Measurements from ENCODE around the gene NAALADL2.
"Not testable (repeated sequence)": the region's sequence is repeated elsewhere in the genome, so short reads cannot be mapped to it uniquely, and the experiment has no call there.

NAALADL2 gene

GRCh38 chr3:175728566-175728965 is 869.4 kb downstream of the NAALADL2 start:
- DNase-seq, result no peak

GRCh38 chr3:175729466-175729865 is 870.3 kb downstream of the NAALADL2 start:
- no peak for DNase-seq

- DNase-seq, result no peak
Measured at GRCh38 chr3:175731543-175731942, 872.4 kb downstream of the NAALADL2 start.

GRCh38 chr3:175732017-175732416 is 872.9 kb downstream of the NAALADL2 start:
- no peak for DNase-seq

DNA sequence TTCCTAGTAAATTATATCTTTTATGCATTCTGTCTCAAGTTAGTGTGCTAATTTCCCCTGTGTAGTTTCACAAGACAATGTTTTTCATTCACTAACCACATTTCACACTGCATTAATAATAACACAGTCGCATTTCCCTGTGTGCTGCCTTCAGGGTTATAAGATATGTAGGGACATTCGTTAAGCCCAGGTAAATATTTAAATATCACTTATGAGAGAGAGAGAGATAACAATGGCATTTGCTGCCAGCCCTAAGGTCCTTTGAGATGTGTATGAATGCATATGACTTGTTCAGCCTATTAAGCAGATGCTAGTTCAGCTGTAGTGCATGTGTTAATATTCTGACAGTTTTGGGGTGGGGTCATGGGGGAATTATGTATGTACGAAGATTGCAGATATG is 876.7 kb downstream of the NAALADL2 start:
- DNase-seq, result no peak

DNA sequence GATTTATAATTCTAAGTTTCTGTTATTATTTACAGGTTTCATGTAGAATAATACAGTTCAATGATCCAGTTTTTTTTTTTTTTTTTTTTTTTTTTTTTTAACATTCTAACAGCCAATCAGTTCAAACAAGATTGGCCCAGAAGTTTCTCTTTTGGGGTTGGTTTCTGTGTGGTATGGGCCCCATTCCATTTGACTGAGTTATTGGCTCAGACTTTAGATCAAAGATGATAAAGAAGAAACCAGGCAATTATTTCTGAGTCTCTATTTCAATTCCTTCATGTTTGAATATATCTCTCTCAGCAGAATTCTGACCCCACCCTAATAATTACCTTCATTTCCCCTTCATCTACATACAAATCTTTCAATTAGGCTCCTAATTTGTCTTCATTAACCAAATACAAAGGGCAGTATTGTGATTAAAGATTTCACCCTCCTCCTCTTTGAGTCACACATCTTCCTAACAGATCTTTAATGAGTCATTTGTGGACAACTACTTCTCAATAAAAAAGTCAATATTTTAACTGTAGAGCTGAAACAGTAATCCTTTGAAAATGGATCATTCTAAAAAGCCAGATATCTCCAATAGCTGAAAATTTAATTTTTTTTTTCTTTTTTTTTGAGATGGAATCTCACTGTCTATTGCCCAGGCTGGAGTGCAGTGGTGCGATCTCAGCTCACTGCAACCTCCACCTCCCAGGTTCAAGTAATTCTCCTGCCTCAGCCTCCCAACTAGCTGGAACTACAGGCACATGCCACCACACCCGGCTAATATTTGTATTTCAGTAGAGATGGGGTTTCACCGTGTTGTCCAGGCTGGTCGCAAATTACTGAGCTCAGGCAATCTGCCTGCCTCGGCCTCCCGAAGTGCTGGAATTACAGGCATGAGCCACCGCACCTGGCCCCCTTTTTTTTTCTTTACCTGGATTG is 878.8 kb downstream of the NAALADL2 start:
- no peak for DNase-seq

GRCh38 chr3:175741951-175742350 is 882.8 kb downstream of the NAALADL2 start:
- no peak for DNase-seq

DNA sequence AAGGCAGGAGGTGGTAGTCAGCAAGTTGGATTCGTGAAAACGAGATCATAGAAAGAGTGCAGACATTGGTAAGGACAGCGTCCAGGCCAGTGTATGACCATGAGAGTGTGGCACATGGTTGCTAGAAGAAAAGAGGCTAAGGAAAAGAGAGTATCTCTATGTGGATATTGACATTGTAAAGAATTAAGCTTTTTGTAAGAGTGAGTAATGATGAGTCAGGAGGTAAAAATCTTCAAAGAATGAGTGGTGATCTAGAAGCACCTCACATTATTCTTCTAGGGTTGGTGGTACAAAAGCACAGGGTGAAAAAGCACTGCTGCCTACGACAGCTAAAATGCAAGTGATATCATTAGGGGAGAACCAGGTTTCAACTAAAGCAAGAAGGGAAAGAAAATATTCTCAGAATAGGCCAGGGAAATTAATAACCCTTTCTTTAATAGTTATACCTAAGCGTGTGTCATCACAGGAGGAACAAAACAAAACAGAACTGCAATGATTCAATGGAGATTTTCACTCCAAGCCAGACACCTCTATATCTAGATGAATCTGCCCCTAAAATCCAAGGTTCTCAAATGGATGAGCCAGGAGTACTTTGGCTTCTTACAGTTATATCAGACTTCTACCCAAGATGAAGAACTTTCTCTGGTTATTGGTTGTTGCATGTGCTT is 884.7 kb downstream of the NAALADL2 start:
- DNase-seq, result no peak

- DNase-seq, result no peak
Measured at GRCh38 chr3:175746308-175746707, 887.2 kb downstream of the NAALADL2 start.

GRCh38 chr3:175748087-175748730 is 889.1 kb downstream of the NAALADL2 start:
- no peak for DNase-seq

GRCh38 chr3:175749981-175750380 is 890.8 kb downstream of the NAALADL2 start:
- DNase-seq, result no peak

GRCh38 chr3:175751089-175751488 is 892.0 kb downstream of the NAALADL2 start:
- no peak for DNase-seq

DNA sequence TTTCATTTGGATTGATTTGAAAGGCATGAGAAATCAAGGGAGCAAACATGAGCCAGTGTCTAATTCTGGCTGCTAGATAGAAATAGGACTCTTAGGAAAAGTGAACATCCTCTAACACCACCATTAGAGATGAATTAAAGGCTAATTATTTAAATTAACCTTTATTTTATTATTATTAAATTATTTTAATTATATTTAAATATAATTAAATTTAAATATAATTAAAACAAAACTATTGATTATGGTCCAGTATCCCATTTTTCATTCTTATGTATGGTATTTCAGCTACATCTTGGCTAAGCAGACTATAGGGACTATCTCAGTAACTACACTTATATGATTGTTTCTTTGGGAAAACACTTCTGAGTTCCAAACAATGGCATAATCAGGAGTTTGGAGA is 904.8 kb downstream of the NAALADL2 start:
- no peak for DNase-seq

GRCh38 chr3:175764722-175765121 is 905.6 kb downstream of the NAALADL2 start:
- DNase-seq, result no peak

DNA sequence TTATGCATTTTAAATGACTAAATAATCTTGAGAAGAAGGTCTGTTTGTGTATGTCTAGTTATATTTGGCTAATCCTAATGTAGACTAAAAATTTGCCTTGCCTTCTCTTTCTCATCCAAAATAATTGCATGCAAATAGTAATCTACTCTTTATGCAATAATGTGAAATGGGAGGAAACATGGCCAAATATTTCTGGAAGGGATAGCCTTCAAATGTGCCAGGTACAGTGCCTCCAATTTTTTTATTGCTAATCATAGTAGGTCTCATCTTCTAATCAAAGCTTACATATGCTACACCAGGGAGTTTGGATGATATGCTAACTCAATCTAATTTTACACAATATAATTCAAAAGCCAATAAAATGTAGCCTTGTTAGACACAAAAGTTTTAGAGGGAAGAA is 911.3 kb downstream of the NAALADL2 start:
- DNase-seq, result no peak

DNA sequence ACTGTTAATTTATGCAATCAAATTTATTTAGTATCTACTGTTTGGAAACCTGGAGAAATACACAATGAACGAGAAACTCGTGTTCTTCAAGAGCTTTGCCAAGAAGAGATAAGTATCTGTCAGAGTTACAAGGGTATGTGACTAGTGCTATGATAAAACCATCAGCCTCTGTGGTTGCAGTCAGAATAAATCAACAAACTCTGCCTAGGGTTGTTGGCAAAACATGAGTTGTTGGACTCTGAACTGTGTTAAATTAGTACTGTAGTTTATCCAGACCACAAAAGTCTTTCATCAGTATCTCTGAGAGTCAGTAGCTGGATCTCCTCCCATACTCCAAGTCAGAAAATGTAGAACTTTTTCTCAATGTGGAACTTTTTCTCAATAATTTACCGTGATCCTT is 918.4 kb downstream of the NAALADL2 start:
- no peak for DNase-seq

DNA sequence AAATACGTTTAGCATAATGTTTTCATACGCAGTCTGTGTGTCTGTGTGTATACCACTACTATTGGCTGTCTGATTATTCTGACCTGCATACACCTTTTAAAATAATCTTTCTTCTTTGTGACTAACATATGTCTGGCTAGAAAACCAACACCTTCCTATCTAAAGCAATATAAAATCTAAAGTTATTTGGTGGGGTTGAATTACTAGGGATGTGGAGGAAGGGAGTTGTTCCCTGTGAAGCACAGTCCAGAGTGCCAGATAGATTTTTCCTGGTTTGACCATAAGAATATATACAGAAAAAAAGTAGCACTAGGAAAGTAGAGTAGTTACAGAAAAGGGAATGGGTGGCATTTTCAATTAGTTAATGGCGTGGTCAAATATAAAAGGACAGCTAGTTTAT is 918.8 kb downstream of the NAALADL2 start:
- DNase-seq, result no peak

- DNase-seq, result no peak
Measured at GRCh38 chr3:175778994-175779393, 919.9 kb downstream of the NAALADL2 start.

DNA sequence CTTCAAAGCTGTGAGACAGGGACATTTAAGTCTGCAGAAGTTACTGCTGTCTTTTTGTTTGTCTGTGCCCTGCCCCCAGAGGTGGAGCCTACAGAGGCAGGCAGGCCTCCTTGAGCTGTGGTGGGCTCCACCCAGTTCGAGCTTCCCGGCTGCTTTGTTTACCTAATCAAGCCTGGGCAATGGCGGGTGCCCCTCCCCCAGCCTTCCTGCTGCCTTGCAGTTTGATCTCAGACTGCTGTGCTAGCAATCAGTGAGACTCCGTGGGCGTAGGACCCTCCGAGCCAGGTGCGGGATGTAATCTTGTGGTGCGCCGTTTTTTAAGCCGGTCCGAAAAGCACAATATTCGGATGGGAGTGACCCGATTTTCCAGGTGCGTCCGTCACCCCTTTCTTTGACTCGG is 928.0 kb downstream of the NAALADL2 start:
- DNase-seq, result not testable (repeated sequence)

DNA sequence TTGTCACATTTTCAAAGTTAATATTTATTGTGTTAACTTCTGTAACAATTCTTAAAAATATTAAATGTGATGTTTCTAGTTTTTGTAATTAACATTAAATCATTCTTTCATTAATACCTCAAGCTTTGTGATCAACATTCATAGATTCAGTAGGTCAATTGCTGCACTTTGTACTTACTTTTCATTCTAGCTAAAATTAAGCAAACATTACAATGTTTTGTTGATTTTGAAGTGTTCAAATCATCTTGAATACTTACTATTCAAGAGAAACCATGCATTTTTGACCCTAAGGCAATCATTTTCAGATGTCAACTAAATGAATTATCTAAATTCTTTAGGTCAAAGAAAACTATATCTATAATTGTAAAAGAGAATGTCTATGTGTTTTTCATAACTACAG is 933.1 kb downstream of the NAALADL2 start:
- no peak for DNase-seq

DNA sequence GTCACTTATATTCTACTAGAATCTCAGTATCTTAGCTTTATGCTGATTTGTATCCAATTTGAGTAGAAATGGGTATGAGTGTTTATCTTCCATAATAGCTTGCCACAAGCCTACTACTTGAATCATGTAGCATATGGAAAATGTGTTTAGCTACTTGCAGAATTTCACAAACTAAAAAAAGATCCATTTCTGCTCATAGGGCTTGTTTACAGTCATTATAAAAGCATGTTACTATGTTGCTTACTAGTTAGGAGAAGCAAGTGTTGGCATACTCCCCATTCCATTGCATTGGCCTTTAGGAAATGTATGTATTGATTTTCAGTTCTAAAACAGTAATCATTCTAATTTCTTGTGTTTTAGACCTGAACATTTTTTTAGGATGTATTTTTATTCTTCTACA is 939.2 kb downstream of the NAALADL2 start:
- no peak for DNase-seq

GRCh38 chr3:175805825-175806224 is 946.7 kb downstream of the NAALADL2 start:
- DNase-seq, result no peak

- no peak for DNase-seq
Measured at GRCh38 chr3:175807175-175807574, 948.0 kb downstream of the NAALADL2 start.
